Activated CD4-positive, alpha-beta T cell treated with anti-CD3 and anti-CD28 coated beads, Interleukin-2, amount 50 U/mL, for 1 hour (primary cell): Measurements from ENCODE around the gene FBXL20.
"Not testable (repeated sequence)": the region's sequence is repeated elsewhere in the genome, so short reads cannot be mapped to it uniquely, and the experiment has no call there.

Experiments used
- DNase-seq: peaks from one replicate; pipeline ENCODE4 v3.0.0-alpha.2; 2020

The FBXL20 gene

GRCh38 chr17:39325528-39326240 lies 75.7 kb downstream of the FBXL20 start:
- no peak for DNase-seq

- no peak for DNase-seq
Observed at GRCh38 chr17:39318636-39319035, 82.8 kb downstream of the FBXL20 start.

GRCh38 chr17:39306509-39307212 lies 94.8 kb downstream of the FBXL20 start:
- DNase-seq, result no peak

- no peak for DNase-seq
Observed at GRCh38 chr17:39305978-39306377, 95.4 kb downstream of the FBXL20 start.

GRCh38 chr17:39304188-39304587 lies 97.2 kb downstream of the FBXL20 start:
- no peak for DNase-seq

GRCh38 chr17:39294060-39294459 lies 107.4 kb downstream of the FBXL20 start:
- DNase-seq, result no peak

- not testable (repeated sequence) for DNase-seq
Observed at GRCh38 chr17:39292546-39292945, 108.9 kb downstream of the FBXL20 start.

GRCh38 chr17:39286513-39286912 lies 114.9 kb downstream of the FBXL20 start:
- not testable (repeated sequence) for DNase-seq

GRCh38 chr17:39284685-39285084 lies 116.7 kb downstream of the FBXL20 start:
- no peak for DNase-seq

DNA sequence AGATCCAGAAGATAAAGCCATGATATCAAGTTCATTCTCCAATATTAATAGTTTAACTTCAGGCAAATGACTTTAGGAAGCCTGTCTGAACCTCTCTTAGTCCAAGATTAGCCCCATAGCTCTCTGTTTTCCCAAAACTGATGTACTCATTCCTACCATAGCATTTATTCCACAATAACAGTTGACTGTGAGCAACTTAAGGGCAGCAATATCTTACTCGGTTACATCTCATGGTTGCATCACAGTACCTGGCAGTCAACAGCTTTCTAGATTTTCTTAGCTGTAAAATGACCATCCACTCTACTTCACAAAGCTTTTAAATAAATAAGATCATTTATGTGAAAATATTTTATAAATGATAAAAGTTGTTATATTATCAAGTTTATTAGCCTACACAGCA lies 117.5 kb downstream of the FBXL20 start:
- DNase-seq, result no peak

- no peak for DNase-seq
Observed at GRCh38 chr17:39283098-39283497, 118.3 kb downstream of the FBXL20 start.

GRCh38 chr17:39281806-39282205 lies 119.6 kb downstream of the FBXL20 start:
- no peak for DNase-seq

GRCh38 chr17:39278246-39278645 lies 123.2 kb downstream of the FBXL20 start:
- not testable (repeated sequence) for DNase-seq

- DNase-seq, result no peak
Observed at GRCh38 chr17:39277110-39277509, 124.3 kb downstream of the FBXL20 start.

- DNase-seq, result no peak
Observed at GRCh38 chr17:39276113-39276512, 125.3 kb downstream of the FBXL20 start.

- DNase-seq, result no peak
Observed at GRCh38 chr17:39271546-39271945, 129.9 kb downstream of the FBXL20 start.

DNA sequence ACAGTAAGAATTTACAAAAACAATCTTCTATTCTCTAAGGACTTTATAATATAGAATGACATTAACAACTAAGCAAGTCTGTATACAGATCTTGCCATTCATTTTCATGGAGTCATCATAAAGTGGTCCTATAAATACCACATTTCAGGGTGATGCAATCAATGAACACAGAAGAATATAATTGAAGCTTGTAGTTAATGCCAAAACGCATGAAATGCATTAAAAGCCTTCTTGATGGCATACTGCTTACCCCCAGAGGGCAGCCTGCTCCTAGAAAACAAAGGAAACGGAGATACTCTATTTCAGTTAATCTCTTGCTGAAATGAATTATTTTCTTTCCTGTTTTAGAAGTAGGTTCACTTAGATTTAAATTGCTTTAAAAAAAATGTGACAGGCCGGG lies 130.5 kb downstream of the FBXL20 start:
- DNase-seq, result no peak

DNA sequence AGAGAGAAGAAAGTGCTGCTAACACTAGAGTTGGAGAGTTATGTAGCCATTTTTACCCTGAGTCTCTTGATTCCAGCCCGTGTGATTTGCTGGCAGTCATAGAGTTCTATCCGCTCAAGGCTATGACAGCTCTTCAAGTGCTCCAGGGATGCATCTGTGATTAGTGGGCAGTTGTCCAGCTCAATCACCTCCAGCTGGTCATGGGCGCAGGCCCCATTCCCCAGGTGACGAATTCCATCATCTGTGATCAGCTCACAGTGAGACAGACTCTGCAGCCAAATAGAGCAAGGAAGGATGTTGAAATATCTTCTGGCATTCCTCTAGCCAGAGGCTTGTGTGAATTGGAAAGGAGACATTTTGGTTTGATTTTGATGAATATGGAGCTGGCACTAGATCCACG lies 137.3 kb downstream of the FBXL20 start:
- no peak for DNase-seq

GRCh38 chr17:39261286-39261685 lies 140.1 kb downstream of the FBXL20 start:
- no peak for DNase-seq

DNA sequence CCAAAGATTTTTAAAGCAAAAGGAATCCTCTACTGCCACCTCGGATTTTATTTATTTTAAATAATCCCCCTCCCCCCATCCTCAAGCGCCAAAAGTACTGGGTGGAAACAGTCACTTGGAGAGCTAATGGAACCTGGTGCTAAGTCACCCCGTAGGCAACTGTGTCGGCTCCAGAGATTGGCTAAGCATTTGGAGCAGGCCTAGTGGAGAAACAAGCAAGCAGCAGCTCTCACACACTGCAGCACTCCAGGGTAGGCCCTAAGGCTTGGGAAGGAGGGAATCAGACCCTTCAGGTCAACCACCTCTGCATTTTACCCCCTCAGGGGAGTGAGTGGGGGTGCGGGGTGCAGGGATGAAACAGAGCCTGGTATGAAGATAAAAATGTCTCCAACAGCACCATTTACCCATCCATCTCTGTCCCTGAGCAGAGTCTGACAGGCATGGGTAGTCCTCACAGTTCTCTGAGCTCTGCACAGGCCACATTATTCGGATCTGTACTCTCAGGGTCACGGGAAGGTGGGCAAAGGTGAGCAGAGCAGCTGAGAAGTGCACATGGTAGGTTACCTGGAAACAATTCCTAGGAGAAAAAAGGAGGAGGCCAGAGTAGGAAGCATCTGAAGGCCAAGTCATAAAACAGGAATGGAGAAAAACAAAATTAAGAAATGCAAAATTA lies 148.5 kb downstream of the FBXL20 start:
- DNase-seq, result no peak

DNA sequence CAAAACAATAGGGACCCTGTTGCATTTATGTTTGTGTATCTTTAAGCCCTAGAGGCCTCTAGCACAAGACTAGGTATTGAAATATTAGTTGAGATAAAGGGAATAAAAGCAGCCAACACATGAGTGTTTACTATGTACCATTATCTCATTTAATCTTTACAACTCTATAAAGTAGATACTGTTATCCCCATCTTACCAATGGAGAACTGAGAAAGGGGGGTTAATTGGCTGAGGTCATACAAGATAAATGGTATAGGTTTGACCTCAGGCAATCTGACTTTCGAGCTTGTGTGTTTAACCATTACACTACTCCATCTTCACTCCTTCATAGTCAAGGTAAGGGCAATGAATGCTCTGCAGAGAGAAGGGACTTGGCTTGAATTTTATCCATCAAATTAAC lies 149.4 kb downstream of the FBXL20 start:
- no peak for DNase-seq

- DNase-seq, result not testable (repeated sequence)
Observed at GRCh38 chr17:39250076-39250475, 151.3 kb downstream of the FBXL20 start.

DNA sequence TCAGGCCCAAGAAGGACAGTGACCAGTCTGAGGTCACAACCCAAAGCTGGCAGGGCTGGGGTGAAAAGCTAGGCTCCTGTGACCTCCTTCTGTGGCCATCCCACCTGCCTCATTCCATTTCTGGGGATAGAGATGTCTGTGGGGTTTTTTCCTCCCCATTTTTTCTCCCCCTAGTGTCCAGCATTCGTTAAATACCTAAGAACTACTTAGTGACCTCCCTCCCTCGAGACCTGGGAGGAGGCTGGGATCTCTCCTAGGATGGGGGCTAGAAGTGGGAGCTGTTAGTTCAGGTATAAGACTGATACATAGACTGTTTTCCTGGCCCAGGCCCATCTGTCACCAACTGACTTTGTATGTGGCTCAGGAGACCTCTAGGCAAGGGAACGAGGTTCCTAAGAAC lies 155.2 kb downstream of the FBXL20 start:
- DNase-seq, result no peak
